Gastrocnemius medialis (tissue), 4 donors: ENCODE measurements around the gene PCDHGB4.

Experiments used
- CTCF ChIP-seq, 5 experiments: fragments of 450-650 bp in 3 of 5; fragments of 200-600 bp in 2 of 5; sonication (generic) in 2 of 5; IDR thresholded peaks in 4 of 5; conservative IDR thresholded peaks in 1 of 5; 1 replicate in 4 of 5; 2 replicates in 1 of 5; pipeline ENCODE4 v1.5.1; 2016 to 2019; ENCODE audit warnings: antibody characterized with exemption in 5 of 5, mild to moderate bottlenecking in 3 of 5, moderate library complexity in 3 of 5
- POLR2A ChIP-seq, 2 donors: fragments of 450-650 bp; IDR thresholded peaks; one replicate each; pipeline ENCODE4 v1.6.1; 2017; ENCODE audit warnings: antibody characterized with exemption in 2 of 2, mild to moderate bottlenecking in 2 of 2, moderate library complexity in 2 of 2

DNA sequence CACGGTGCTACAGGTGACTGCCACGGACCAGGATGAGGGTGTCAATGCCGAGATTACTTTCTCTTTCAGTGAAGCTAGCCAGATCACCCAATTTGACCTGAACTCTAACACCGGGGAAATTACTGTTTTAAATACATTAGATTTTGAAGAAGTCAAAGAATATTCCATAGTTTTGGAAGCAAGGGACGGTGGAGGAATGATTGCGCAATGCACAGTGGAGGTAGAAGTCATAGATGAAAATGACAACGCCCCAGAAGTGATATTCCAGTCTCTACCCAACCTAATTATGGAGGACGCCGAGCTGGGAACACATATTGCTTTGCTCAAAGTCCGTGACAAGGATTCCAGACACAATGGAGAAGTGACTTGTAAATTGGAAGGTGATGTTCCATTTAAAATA, 1.2 kb downstream of the PCDHGB4 start:
- TF ChIP-seq CTCF (IDR thresholded peaks at IDR 0.05 in 4 of 5, conservative IDR thresholded peaks at IDR 0.05 in 1 of 5) (no peak), POLR2A (IDR thresholded peaks at IDR 0.05) (no peak)
